Aorta (tissue), 5 donors: ENCODE data around the gene RRN3. TPM values are rescaled to one million over a fixed set of nuclear protein-coding genes. Genes with fewer than 3 reads are reported as not detected.
"Not testable (repeated sequence)": the region's sequence is repeated elsewhere in the genome, so short reads cannot be mapped to it uniquely, and the experiment has no call there.

ENCODE experiments used
- ATAC-seq: fragments of 200-7000 bp; cut with Tn5 transposase; one replicate; pipeline ENCODE4 v1.9.1; 2022; ENCODE audit warnings: moderate library complexity; ENCODE audit not compliant: low FRiP score
- DNase-seq, 2 donors: peaks; one replicate each; pipeline ENCODE4 v3.0.0-alpha.2; 2020
- H3K27ac ChIP-seq, 2 donors: one replicate each; pipeline ENCODE4 v1.5.1; 2013; ENCODE audit warnings: low read length in 2 of 2, mild to moderate bottlenecking in 2 of 2, moderate library complexity in 2 of 2, control low read depth in 1 of 2, inconsistent platforms in 1 of 2, low read depth in 1 of 2
- H3K27me3 ChIP-seq, 2 donors: one replicate each; pipeline ENCODE4 v1.6.1; 2013; ENCODE audit warnings: control low read depth in 1 of 2, low read length in 1 of 2, mild to moderate bottlenecking in 1 of 2, moderate library complexity in 1 of 2; ENCODE audit not compliant: insufficient read depth in 2 of 2, control insufficient read depth in 1 of 2
- H3K36me3 ChIP-seq, 2 donors: one replicate each; pipeline ENCODE4 v1.6.1; 2013; ENCODE audit warnings: control low read depth in 1 of 2, low read length in 1 of 2, mild to moderate bottlenecking in 1 of 2; ENCODE audit not compliant: insufficient read depth in 2 of 2, control insufficient read depth in 1 of 2
- H3K4me1 ChIP-seq, 2 donors: one replicate each; pipeline ENCODE4 v1.6.1; 2013; ENCODE audit warnings: low read length in 2 of 2, control low read depth in 1 of 2, mild to moderate bottlenecking in 1 of 2, moderate library complexity in 1 of 2; ENCODE audit not compliant: insufficient read depth in 2 of 2, control insufficient read depth in 1 of 2
- H3K4me3 ChIP-seq, 2 donors: one replicate each; pipeline ENCODE4 v1.5.1; 2013; ENCODE audit warnings: low read length in 2 of 2, control low read depth in 1 of 2, mild to moderate bottlenecking in 1 of 2
- H3K9me3 ChIP-seq: one replicate; pipeline ENCODE4 v1.6.1; 2013; ENCODE audit warnings: mild to moderate bottlenecking, low read length; ENCODE audit not compliant: control insufficient read depth
- WGBS, 2 donors: extraction: QIAGEN DNeasy Blood & Tissue Kit; methylation state at CpG; one replicate each; pipeline ENCODE4 v1.1.7; 2013; 5-methylcytosine and 5-hydroxymethylcytosine counted together
- intact Hi-C, 2 donors: fragments of 100-400 bp; cut with DNase I; formaldehyde crosslinking; loops; one replicate each; pipeline versions ENCODE4 v1.14.2 to v1.15.0; 2022
- microRNA-seq, 2 donors: library from miRNA; unstranded; fragments of <30 nt; microRNA quantifications; one replicate each; pipeline ENCODE4 v1.2.0, GENCODE V29; 2020
- polyA plus RNA-seq, 2 donors: library from polyadenylated mRNA; stranded (reverse); fragments of 200-250 nt; gene quantifications; one replicate each; pipeline ENCODE4 v1.2.3, GENCODE V29; 2013
- total RNA-seq, 2 donors: library from RNA; stranded (reverse); fragmentation: NEBNext Ultra II Directional; extraction: Animal tissue kit (Norgen Biotek cat#: 25700); gene quantifications; one replicate each; pipeline ENCODE4 v1.2.1, GENCODE V29; 2021
- donor health status: healthy with polysubstance abuse.
- donor health status: Bipolar disorder and iron deficiency.
- donor health status: DM: no; HTN: no; CAD: no.
- donor health status: DM: no; HTN: no; CAD: no.
- donor health status: DM: yes; HTN: yes; CAD: no.

The RRN3 gene
- total and polyA plus RNA-seq, 4 donors = 9.4 to 22.9 (median 15.4) TPM

DNA sequence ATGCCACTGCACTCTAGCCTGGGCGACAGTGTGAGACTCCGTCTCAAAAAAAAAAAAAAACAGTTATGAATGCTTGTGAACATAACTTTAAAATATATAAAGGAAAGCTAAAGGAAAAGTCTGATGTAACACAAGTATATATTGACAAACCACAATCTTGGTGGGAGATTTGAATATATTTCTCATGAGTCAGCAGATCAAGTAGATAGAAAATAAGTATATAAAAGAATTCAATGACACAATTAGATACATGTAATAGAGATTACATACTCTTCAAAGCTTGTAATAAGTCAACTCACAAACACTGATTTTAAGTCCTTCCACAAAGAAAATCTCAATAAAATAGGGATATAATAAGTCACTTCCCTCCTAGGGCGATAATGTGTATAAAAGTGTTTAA lies 78.4 kb downstream of the RRN3 start:
- H3K4me3 ChIP-seq, DNase-seq, H3K4me1 ChIP-seq, H3K27ac ChIP-seq, H3K36me3 ChIP-seq, intact Hi-C loops, ATAC-seq, H3K27me3 ChIP-seq, H3K9me3 ChIP-seq: not testable (repeated sequence)
- 90 to 92% methylated on average over 3 of the region's 3 CpGs for WGBS, 2 donors

- H3K4me3 ChIP-seq, ATAC-seq, H3K36me3 ChIP-seq, H3K27me3 ChIP-seq, H3K27ac ChIP-seq, DNase-seq, H3K9me3 ChIP-seq, H3K4me1 ChIP-seq, intact Hi-C loops: not testable (repeated sequence)
- 95 to 97% methylated on average over 10 of the region's 10 CpGs for WGBS, 2 donors
Observed at GRCh38 chr16:15012941-15013340, 81.1 kb downstream of the RRN3 start.

Small RNA genes lying within 50 kb of the gene (microRNA-seq; reads per million reads assigned to microRNA genes)
- 0 reads per million in 2 donors for gene MIR1972-1
- gene MIR6511B2 = 0 reads per million in 2 donors

Other genes starting within 250 kb of the RRN3 start
- 100 to 1,000 TPM; 124 to 221 TPM for gene NPIPA1, start 156.8 kb downstream of the RRN3 start, total RNA-seq
- gene NPIPA1, start 156.8 kb downstream of the RRN3 start, polyA plus RNA-seq = 100 to 1,000 TPM in 1 of 2 donors, 10 to 100 TPM in 1; 24.0 to 167 TPM
- gene PDXDC1, start 119.2 kb downstream of the RRN3 start, total RNA-seq = 10 to 100 TPM; 84.7 to 88.1 TPM
- gene PDXDC1, start 119.2 kb downstream of the RRN3 start, polyA plus RNA-seq = 10 to 100 TPM; 51.4 to 56.3 TPM
- gene NTAN1, start 38.2 kb downstream of the RRN3 start, total RNA-seq = 10 to 100 TPM; 36.0 to 49.5 TPM
- 10 to 100 TPM; 64.3 to 99.8 TPM for gene NTAN1, start 38.2 kb downstream of the RRN3 start, polyA plus RNA-seq